Peyer's patch (tissue), 4 donors: ENCODE data around the gene TIMM10B.

Source experiments
- POLR2A ChIP-seq, 2 donors: fragments of 450-650 bp; IDR thresholded peaks; one replicate each; pipeline ENCODE4 v1.5.1; 2017; ENCODE audit warnings: antibody characterized with exemption in 2 of 2, mild to moderate bottlenecking in 2 of 2, moderate library complexity in 2 of 2
- TF ChIP-seq, protein P1 (sequence below), 6 experiments: fragments of 450-650 bp in 4 of 6; fragments of 200-600 bp in 2 of 6; sonication (generic) in 1 of 6; IDR thresholded peaks; one replicate each; pipeline ENCODE4 v1.5.1; 2017 to 2019; ENCODE audit warnings: antibody characterized with exemption in 6 of 6, mild to moderate bottlenecking in 3 of 6, moderate library complexity in 1 of 6

DNA sequence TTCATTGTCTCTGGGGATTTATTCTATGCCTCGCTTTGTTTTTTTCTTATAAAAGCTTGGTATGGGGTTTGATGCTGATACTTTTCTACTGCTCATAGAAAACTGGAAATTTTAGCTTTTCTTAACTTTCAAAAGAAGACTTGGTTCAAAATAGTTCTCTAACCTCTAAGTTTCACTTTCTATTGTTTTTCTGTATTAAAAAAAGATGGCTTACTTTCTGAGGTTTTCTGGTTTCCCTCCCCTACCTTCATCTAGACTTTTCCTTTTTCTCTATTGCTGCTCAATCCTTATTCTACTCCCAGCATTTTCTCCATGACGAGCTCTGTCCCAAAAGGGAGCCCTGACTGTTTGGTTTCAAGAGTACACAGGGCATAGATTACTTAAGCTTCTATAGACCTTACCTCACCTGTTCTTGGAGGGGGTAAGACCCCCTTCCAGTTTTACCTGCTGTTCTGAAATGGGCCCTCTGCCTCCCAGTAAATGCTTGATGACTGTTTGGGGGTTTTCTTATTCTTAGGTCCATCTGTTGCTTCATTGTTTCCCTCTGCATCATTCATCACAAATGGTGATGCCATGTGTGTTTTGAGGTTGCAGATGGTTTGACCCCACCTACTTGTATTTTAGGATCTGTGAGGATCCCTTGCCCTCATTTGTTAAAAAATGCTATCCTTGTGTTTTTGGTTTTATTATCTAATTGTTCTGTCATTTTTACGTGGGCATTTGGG is 45.3 kb downstream of the TIMM10B start:
- TF ChIP-seq POLR2A (IDR thresholded peaks at IDR 0.05): no peak
- TF ChIP-seq, protein P1, sequence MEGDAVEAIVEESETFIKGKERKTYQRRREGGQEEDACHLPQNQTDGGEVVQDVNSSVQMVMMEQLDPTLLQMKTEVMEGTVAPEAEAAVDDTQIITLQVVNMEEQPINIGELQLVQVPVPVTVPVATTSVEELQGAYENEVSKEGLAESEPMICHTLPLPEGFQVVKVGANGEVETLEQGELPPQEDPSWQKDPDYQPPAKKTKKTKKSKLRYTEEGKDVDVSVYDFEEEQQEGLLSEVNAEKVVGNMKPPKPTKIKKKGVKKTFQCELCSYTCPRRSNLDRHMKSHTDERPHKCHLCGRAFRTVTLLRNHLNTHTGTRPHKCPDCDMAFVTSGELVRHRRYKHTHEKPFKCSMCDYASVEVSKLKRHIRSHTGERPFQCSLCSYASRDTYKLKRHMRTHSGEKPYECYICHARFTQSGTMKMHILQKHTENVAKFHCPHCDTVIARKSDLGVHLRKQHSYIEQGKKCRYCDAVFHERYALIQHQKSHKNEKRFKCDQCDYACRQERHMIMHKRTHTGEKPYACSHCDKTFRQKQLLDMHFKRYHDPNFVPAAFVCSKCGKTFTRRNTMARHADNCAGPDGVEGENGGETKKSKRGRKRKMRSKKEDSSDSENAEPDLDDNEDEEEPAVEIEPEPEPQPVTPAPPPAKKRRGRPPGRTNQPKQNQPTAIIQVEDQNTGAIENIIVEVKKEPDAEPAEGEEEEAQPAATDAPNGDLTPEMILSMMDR (IDR thresholded peaks at IDR 0.05): no peak
